Stimulated activated CD8-positive, alpha-beta memory T cell treated with anti-CD3 and anti-CD28 coated beads, Interleukin-12 subunit alpha, Interleukin-12 subunit beta, amount 100 ng/mL, for 24 hours (primary cell): ENCODE data around the gene ITGAX.
"Not testable (repeated sequence)": the region's sequence is repeated elsewhere in the genome, so short reads cannot be mapped to it uniquely, and the experiment has no call there.

Experiments
- DNase-seq: peaks from one replicate; pipeline ENCODE4 v3.0.0-alpha.2; 2020; ENCODE audit errors: extremely low read depth

The ITGAX gene

GRCh38 chr16:31410082-31410481, 55.1 kb downstream of the ITGAX start:
- DNase-seq = no peak

- no peak for DNase-seq
Measured at GRCh38 chr16:31411024-31411844, 56.3 kb downstream of the ITGAX start.

- DNase-seq = no peak
Measured at GRCh38 chr16:31412750-31413149, 57.8 kb downstream of the ITGAX start.

GRCh38 chr16:31413381-31413780, 58.4 kb downstream of the ITGAX start:
- no peak for DNase-seq

GRCh38 chr16:31413943-31414342, 59.0 kb downstream of the ITGAX start:
- no peak for DNase-seq

GRCh38 chr16:31414706-31415105, 59.7 kb downstream of the ITGAX start:
- no peak for DNase-seq

- no peak for DNase-seq
Measured at GRCh38 chr16:31416371-31416770, 61.4 kb downstream of the ITGAX start.

- DNase-seq = not testable (repeated sequence)
Measured at GRCh38 chr16:31417036-31417435, 62.1 kb downstream of the ITGAX start.

GRCh38 chr16:31417916-31418315, 62.9 kb downstream of the ITGAX start:
- no peak for DNase-seq

- DNase-seq = no peak
Measured at GRCh38 chr16:31420037-31420436, 65.1 kb downstream of the ITGAX start.

GRCh38 chr16:31421587-31421986, 66.6 kb downstream of the ITGAX start:
- peak; percentile 24 for DNase-seq

- no peak for DNase-seq
Measured at GRCh38 chr16:31423241-31423640, 68.3 kb downstream of the ITGAX start.

GRCh38 chr16:31423801-31424200, 68.8 kb downstream of the ITGAX start:
- DNase-seq = no peak

- peak; percentile 34 for DNase-seq
Measured at GRCh38 chr16:31427441-31428278, 72.7 kb downstream of the ITGAX start.

GRCh38 chr16:31428279-31428597, 73.3 kb downstream of the ITGAX start, which contains the start of gene COX6A2:
Gene COX6A2, minus strand, starts transcription at chr16:31428360. Its CDS starts 35 bp downstream, at chr16:31428325.
- DNase-seq = no peak

GRCh38 chr16:31428638-31429247, 73.8 kb downstream of the ITGAX start:
- no peak for DNase-seq

- DNase-seq = no peak
Measured at GRCh38 chr16:31429314-31429713, 74.3 kb downstream of the ITGAX start.

GRCh38 chr16:31429796-31430195, 74.8 kb downstream of the ITGAX start:
- DNase-seq = no peak

GRCh38 chr16:31430380-31431052, 75.5 kb downstream of the ITGAX start:
- DNase-seq = no peak
